HK-2 (cell line): ENCODE results near the gene SNRPD1.
"Not testable (repeated sequence)": the region's sequence is repeated elsewhere in the genome, so short reads cannot be mapped to it uniquely, and the experiment has no call there.

Source experiments
- DNase-seq: peaks from one replicate; pipeline ENCODE4 v3.0.0-alpha.2; 2018; ENCODE audit not compliant: unreplicated experiment

The SNRPD1 gene

DNA sequence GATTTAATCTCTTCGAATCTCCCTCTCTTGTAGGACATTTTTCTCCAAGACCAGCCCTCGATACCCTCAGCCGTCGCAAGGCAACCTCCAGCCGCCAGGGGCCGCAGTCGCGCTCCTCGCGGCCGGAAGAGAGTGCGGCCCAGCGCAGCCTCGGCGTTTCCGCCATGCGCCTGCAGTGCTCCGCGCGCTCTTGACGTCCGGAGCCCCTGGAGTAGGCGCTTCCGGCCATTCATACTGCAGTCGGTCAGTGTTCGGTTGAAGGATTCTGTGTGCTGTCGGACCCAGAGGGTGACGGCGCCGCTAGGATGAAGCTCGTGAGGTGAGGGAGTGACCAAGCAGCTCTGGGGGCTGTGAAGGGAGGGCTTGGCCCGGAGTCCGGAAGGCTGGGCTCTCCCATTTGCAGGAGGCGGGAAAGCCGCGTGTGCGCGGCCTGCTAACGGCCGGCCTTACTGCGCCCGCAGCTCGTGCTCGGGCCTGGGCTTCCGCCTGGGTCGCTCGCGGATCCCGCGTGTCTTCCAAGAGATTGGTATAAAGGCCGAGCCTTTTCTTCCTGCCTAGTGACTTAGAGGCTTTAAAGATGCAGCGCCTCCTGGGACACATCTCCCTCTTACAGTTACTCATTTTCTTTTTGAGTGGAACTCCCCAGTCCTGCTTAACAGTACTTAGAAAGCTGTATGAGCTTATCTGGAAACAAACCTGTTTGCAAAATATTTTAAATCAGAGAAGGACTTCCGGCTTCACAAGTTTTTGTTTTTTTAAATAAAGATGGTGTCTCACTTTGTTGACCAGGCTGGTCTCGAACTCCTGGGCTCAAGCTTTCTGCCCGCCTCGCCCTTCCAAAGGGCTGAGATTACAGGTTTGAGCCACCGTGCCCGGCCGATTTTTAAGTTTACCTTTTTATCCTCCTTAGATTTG is at the start of gene SNRPD1:
TSS of gene SNRPD1 (plus strand) at position 190 of the 915 bp plus-strand sequence. CDS start at position 306, 116 bp downstream.
- peak; percentile 85 for DNase-seq

- no peak for DNase-seq
Measured at GRCh38 chr18:21571772-21572171, 40.3 kb upstream of the SNRPD1 start.

DNA sequence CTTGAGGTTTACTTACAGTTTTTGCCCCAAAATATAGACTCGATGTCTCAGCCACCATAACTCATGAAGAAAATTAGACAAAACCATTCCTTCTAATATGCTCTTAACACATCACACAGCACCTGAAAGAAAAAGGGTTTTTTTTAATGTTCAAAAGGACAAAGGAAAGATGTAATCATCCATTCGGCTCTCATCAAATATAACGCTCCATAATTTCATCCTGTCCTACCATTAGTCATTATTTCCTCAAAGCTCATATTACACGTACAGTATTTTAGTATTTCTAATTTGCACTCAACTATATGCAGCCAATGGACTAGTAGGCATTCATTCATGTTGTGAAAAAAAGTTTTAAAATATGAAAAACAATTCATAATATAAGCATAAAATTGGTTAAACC is 36.5 kb upstream of the SNRPD1 start:
- no peak for DNase-seq

DNA sequence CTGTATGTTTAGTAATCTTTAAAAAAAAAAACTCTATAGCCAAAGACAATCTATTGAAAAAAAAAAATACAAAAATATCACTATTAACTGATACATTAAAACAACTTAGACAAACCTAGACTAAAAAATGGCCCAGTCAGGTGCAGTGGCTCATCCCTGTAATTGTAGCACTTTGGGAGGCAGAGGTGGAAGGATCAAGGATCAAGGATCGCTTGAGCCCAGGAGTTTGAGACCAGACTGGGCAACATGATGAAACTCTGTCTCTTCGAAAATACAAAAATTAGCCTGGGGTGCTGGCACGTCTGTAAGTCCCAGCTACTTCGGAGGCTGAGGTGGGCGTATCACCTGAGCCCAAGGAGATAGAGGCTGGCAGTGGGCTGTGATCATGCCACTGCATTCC is 27.7 kb upstream of the SNRPD1 start:
- DNase-seq, result no peak

GRCh38 chr18:21592361-21592760 is 19.8 kb upstream of the SNRPD1 start:
- DNase-seq, result not testable (repeated sequence)

DNA sequence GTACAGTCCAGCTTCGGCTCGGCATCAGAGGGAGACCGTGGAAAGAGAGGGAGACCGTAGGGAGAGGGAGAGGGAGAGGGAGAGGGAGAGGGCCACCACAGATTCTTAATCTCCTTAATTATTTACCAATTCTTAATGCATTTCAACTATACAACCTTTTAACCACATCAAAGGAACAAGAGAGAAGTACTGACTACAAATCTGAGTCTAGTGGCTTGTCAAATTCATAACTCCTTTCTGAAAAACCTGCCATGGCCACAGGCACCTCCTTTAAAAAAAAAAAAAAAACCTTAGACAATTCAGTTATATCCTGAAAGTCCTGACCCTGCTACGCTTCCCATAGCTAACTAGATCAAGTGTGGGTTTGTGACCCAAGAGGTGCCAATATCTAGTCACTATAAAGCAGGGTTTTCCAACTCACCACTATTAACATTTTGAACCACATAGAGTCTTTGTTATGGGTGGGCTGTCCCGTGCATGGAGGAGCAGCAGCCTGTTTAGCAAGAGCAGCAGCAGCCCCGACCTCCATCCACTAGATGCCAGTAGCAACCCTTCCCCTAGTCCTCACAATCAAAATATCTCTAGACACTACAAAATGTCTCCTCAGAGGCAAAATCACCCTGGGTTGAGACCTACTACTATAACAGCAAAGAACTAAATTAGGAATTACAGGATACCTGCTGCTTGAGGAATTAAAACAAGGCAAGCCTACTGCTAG is 18.4 kb upstream of the SNRPD1 start:
- DNase-seq, result no peak

- DNase-seq, result no peak
Measured at GRCh38 chr18:21597620-21598019, 14.5 kb upstream of the SNRPD1 start.

GRCh38 chr18:21598726-21599584 is 13.2 kb upstream of the SNRPD1 start:
- peak; percentile 52 for DNase-seq

DNA sequence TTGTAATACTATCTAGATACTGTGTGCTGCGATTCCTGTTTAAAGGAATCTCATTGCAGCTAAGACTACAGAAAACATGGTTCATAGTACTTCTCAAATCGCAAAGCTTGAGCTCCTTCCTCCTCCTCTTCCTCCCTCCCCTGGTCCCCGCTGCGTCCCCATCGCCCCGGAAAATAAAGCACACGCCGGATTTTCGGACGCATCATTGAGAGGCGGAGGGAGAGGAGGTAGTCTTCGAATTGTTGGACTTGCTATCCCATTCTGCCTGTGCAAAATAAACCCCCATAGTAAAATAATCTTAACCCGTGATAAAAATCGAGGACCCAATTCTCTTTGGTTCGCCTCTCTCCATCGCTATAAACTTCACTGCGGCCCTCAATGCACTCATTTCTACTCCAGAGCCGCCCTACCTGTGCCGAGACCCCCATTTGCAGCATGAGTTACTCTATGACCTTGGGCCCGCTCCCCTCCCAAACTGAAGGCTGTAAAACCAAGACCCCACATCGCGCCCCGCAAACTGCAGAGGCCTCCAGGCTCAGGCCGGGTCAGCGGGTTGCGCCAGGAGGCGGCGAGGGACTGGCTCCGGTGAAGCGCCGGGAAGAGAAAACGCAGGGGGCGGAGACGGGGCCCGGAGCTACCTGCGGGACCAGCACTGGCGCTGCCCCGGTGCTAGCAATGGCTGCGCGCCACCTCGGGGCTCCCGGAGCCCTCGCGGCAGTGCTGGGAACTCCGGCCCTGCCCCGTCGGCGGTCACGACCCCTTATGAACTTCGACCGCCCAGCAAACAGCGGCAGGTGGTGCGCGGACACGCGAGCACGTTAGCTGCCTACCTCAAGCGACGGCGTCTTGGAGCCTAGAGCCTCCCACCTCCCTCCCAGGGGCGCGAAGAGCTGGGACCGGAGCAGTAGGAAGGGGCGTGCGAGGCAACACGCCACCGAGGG is 12.3 kb upstream of the SNRPD1 start:
- peak; percentile 16 for DNase-seq

- DNase-seq, result peak; percentile 94
Measured at GRCh38 chr18:21600526-21601410, 11.3 kb upstream of the SNRPD1 start, which contains the start of gene ESCO1. Gene ESCO1 (minus strand): TSS chr18:21600704. CDS start chr18:21574843, 25,861 bp downstream.

GRCh38 chr18:21602299-21602587 is 9.9 kb upstream of the SNRPD1 start:
- no peak for DNase-seq

- DNase-seq, result no peak
Measured at GRCh38 chr18:21604671-21605070, 7.4 kb upstream of the SNRPD1 start.

DNA sequence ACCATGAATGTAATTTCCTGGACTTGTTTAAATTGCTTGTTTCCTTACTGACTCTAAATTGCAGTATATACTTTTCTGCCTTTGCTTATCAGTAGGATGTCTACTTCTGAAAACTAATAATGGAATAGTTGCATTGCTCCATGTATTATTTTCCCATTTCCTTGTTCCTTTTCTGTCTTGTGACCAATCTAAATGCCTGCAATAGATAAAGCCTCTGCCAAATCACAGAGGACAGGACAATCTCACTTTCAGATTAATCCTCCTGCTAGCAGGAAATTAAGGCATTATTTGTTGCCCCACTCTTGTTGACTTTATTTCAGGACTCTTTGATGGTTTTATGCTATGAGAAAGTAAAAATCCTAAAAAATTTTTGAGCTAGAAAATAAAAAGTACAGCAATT is 6.9 kb upstream of the SNRPD1 start:
- DNase-seq, result no peak

DNA sequence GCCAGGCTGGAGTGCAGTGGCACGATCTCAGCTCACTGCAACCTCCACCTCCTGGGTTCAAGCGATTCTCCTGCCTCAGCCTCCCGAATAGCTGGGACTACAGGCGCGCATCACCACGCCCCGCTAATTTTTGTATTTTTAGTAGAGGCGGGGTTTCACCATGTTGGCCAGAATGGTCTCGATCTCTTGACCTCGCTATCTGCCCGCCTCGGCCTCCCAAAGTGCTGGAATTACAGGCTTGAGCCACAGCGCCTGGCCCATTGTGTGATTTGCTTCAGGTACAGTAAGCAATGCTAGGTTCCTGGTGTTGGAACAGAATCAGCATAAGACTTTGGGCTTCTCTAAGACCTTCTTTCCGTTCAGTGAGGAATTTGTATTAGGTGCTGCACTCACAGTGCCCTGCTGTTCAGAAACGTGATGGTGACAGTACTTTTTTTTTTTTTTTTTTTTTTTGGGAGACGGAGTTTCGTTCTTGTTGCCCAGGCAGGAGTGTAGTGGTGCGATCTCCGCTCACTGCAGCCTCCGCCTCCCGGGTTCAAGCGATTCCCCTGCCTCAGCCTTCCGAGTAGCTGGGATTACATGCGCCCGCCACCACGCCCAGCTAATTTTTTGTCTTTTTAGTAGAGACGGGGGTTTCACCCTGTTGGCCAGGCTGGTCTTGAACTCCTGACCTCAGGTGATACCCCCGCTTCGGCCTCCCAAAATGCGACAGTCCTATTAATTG is 551 bp upstream of the SNRPD1 start:
- DNase-seq, result not testable (repeated sequence)

DNA sequence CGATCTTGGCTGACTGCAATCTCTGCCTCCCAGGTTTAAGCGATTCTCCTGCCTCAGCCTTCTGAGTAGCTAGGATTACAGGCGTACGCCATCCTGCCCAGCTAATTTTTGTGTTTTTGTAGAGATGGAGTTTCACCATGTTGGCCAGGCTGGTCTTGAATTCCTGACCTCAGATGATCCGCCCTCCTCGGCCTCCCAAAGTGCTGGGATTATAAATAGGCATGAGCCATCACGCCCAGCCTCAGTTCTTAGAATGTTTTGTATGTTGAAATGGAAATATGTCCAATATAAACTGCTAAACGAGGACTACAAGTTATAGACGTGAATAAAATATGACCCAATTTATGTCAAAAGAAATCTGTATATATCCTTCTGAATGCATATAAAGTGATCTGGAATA is 9.5 kb downstream of the SNRPD1 start:
- not testable (repeated sequence) for DNase-seq

DNA sequence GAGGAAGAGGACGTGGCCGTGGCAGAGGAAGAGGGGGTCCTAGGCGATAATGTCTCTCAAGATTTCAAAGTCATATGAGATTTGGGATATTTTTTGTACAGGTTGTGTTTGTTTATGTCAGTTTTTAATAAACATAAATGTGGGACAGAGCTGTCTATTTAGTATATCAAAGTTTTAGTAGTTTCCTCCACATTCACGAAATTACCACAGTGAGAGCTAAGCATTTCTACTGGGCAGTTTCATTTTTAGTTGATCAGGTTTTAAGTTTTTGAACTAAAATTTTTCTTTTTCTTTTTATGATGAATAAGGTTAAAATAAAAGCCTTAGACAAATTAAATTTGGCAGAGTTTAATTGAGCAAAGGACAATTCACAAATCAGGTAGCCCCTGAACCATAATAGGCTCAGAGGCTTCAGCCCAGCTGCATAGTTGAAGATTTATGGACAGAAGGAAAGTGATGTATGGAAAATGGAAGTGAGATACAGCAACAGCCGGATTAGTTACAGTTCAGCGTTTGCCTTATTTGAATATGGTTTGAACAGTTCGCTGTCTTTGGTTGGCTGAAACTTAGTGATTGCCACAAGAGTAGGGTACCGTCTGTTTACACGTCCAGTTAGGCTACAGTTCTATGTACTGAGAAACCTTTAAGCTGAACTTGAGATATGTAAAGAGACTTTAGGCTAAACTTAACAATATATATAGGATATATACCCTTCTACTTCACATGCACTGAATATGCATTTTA is 17.1 kb downstream of the SNRPD1 start:
- no peak for DNase-seq

GRCh38 chr18:21632393-21632792 is 20.3 kb downstream of the SNRPD1 start:
- no peak for DNase-seq

DNA sequence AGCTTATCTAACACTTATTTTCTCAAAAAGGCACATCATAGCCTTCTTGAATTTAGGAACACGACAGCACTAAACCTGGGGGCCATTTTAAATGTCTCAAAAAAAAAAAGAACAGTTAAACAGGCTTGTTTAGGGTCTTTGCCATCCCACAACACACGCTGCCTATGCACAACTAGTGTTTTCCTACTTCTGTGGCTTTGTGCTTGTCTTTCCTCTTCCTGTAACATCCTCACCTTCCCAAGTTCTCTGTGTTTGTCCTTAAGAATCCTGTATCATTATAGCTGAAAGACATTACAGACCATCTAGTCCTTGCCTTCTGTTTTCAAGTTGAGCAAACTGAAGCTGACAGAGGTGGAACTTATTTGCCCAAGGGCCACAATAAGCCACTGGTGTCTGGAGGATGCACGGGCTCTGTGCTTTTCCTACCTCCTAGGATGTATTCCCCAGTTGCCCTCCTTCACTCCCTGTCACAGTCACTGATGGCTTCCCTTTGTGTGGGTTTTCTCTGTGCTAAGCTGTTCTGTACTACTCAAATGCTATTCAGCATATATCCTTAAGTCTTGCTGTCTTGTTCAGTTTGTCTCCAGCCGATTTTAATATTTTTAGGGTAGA is 22.6 kb downstream of the SNRPD1 start:
- no peak for DNase-seq
